H1 (cell line): ENCODE measurements around the gene MLYCD. TPM values are rescaled to one million over a fixed set of nuclear protein-coding genes. Genes with fewer than 3 reads are reported as not detected.

Source experiments
- CTCF ChIA-PET: fragments of 300-600 bp; sonication (Branson Sonifier 250); formaldehyde crosslinking; loops from one replicate; lab custom pipeline; 2021; ENCODE audit not compliant: partially characterized antibody; lab: Charles Lee
- POLR2A ChIA-PET: fragments of 300-600 bp; sonication (Branson Sonifier 250); formaldehyde crosslinking; loops from one replicate; lab custom pipeline; 2021; ENCODE audit warnings: inconsistent platforms; ENCODE audit not compliant: partially characterized antibody; lab: Charles Lee
- DNase-seq, 2 experiments: peaks; one replicate each; pipeline versions ENCODE4 v3.0.0 to v3.0.0-alpha.2; 2010 to 2022; ENCODE audit warnings: low spot score in 2 of 2, low read depth in 1 of 2, mixed read lengths in 1 of 2
- FAIRE-seq: peaks from 2 replicates; lab custom pipeline; 2011; peaks lifted over from hg19 to GRCh38; lab: Jason Lieb, UNC
- H2AFZ ChIP-seq: 2 replicates; pipeline ENCODE4 v1.8.1; 2012; ENCODE audit warnings: low read length, inconsistent platforms
- H2AK5ac ChIP-seq: 2 replicates; pipeline ENCODE4 v1.6.1; 2013; ENCODE audit warnings: low read depth, low read length
- H2BK120ac ChIP-seq: replicated peaks from 2 replicates; pipeline ENCODE3; 2013; ENCODE audit warnings: low read depth, low read length, inconsistent platforms
- H2BK12ac ChIP-seq: 2 replicates; pipeline ENCODE4 v1.6.1; 2013; ENCODE audit warnings: low read depth, low read length
- H2BK15ac ChIP-seq: 2 replicates; pipeline ENCODE4 v1.6.1; 2013; ENCODE audit warnings: low read length
- H2BK20ac ChIP-seq: 2 replicates; pipeline ENCODE4 v1.6.1; 2013; ENCODE audit warnings: low read length
- H2BK5ac ChIP-seq: 2 replicates; pipeline ENCODE4 v1.6.1; 2013; ENCODE audit warnings: low read depth, low read length
- H3K14ac ChIP-seq: 2 replicates; pipeline ENCODE4 v1.6.1; 2013; ENCODE audit warnings: inconsistent platforms; ENCODE audit not compliant: insufficient read length
- H3K18ac ChIP-seq: 2 replicates; pipeline ENCODE4 v1.6.1; 2013; ENCODE audit warnings: low read length; ENCODE audit errors: extremely low read depth
- H3K23ac ChIP-seq: 2 replicates; pipeline ENCODE4 v1.6.1; 2013; ENCODE audit warnings: inconsistent platforms; ENCODE audit not compliant: insufficient read length
- H3K23me2 ChIP-seq: 2 replicates; pipeline ENCODE4 v1.6.1; 2013; ENCODE audit warnings: low read depth, low read length
- H3K27ac ChIP-seq: 2 replicates; pipeline ENCODE4 v1.6.1; 2011; ENCODE audit warnings: low read depth, low read length, inconsistent platforms
- H3K27me3 ChIP-seq, 4 experiments: replicated peaks in 1 of 4; 1 replicate in 1 of 4; 2 replicates in 3 of 4; pipeline versions ENCODE4 v1.6.1 to v1.8.1; 2011 to 2013; ENCODE audit warnings: low read length in 3 of 4, mild to moderate bottlenecking in 3 of 4, inconsistent platforms in 2 of 4, mixed read lengths in 2 of 4, moderate library complexity in 1 of 4; ENCODE audit not compliant: control insufficient read depth in 3 of 4, insufficient read depth in 3 of 4; ENCODE audit errors: extremely low read depth in 1 of 4
- H3K36me3 ChIP-seq, 4 experiments: 2 replicates each; pipeline versions ENCODE4 v1.6.1 to v1.8.1; 2011 to 2013; ENCODE audit warnings: mild to moderate bottlenecking in 4 of 4, low read length in 3 of 4, moderate library complexity in 2 of 4, control low read depth in 1 of 4, inconsistent platforms in 1 of 4; ENCODE audit not compliant: insufficient read depth in 4 of 4, control insufficient read depth in 2 of 4
- H3K4ac ChIP-seq: replicated peaks from 2 replicates; pipeline ENCODE3; 2013; ENCODE audit warnings: low read length, low read depth, mixed read lengths, inconsistent platforms; ENCODE audit not compliant: insufficient read length
- H3K4me1 ChIP-seq, 4 experiments: replicated peaks in 1 of 4; 1 replicate in 1 of 4; 2 replicates in 3 of 4; pipeline versions ENCODE4 v1.6.1 to v1.8.1; 2011 to 2013; ENCODE audit warnings: low read length in 3 of 4, inconsistent platforms in 2 of 4, mixed read lengths in 1 of 4; ENCODE audit not compliant: insufficient read depth in 4 of 4, control insufficient read depth in 3 of 4
- H3K4me2 ChIP-seq, 2 experiments: 2 replicates each; pipeline versions ENCODE4 v1.6.1 to v1.8.1; 2011 to 2013; ENCODE audit warnings: low read depth in 2 of 2, low read length in 2 of 2, control low read depth in 1 of 2, inconsistent platforms in 1 of 2, mild to moderate bottlenecking in 1 of 2; ENCODE audit not compliant: insufficient read depth in 1 of 2
- H3K4me3 ChIP-seq, 4 experiments: fragments of 200-600, 300-600 bp in 1 of 4; sonication (generic), shearing (Covaris generic), sonication (Bioruptor Twin) in 1 of 4; 2 replicates each; pipeline versions ENCODE4 v1.5.1 to v1.8.1; 2011 to 2016; ENCODE audit warnings: low read length in 4 of 4, low read depth in 3 of 4, control low read depth in 2 of 4, inconsistent platforms in 2 of 4, mild to moderate bottlenecking in 2 of 4, mixed read lengths in 1 of 4, moderate library complexity in 1 of 4; ENCODE audit not compliant: insufficient read depth in 2 of 4; ENCODE audit errors: extremely low read depth in 1 of 4
- H3K56ac ChIP-seq: replicated peaks from 2 replicates; pipeline ENCODE3; 2013; ENCODE audit warnings: low read depth, mild to moderate bottlenecking, mixed read lengths, low read length, inconsistent platforms; ENCODE audit not compliant: insufficient read length
- H3K79me1 ChIP-seq: 2 replicates; pipeline ENCODE4 v1.6.1; 2013; ENCODE audit warnings: low read depth, low read length, control low read depth
- H3K79me2 ChIP-seq, 2 experiments: 2 replicates each; pipeline versions ENCODE4 v1.6.1 to v1.8.1; 2012 to 2013; ENCODE audit warnings: low read length in 2 of 2, mild to moderate bottlenecking in 2 of 2, inconsistent platforms in 1 of 2; ENCODE audit not compliant: insufficient read depth in 2 of 2, control insufficient read depth in 1 of 2
- H3K9ac ChIP-seq, 4 experiments: replicated peaks in 1 of 4; 1 replicate in 1 of 4; 2 replicates in 3 of 4; pipeline versions ENCODE4 v1.6.1 to v1.8.1; 2011 to 2013; ENCODE audit warnings: low read depth in 3 of 4, low read length in 3 of 4, control low read depth in 2 of 4, mild to moderate bottlenecking in 2 of 4, moderate library complexity in 2 of 4, inconsistent platforms in 1 of 4; ENCODE audit errors: extremely low read depth in 1 of 4
- H3K9me3 ChIP-seq, 2 experiments: 2 replicates each; pipeline versions ENCODE4 v1.6.1 to v1.8.1; 2012 to 2013; ENCODE audit warnings: mild to moderate bottlenecking in 2 of 2, moderate library complexity in 2 of 2, control low read depth in 1 of 2, inconsistent platforms in 1 of 2, low read depth in 1 of 2, low read length in 1 of 2, mixed read lengths in 1 of 2; ENCODE audit not compliant: insufficient read depth in 2 of 2
- H4K20me1 ChIP-seq, 2 experiments: replicated peaks in 1 of 2; 2 replicates each; pipeline versions ENCODE3 to v1.8.1; 2011 to 2013; ENCODE audit warnings: inconsistent platforms in 2 of 2, low read length in 2 of 2, mild to moderate bottlenecking in 1 of 2; ENCODE audit not compliant: insufficient read depth in 2 of 2, control insufficient read depth in 1 of 2
- H4K5ac ChIP-seq: 2 replicates; pipeline ENCODE4 v1.6.1; 2013; ENCODE audit warnings: low read length, low read depth, mixed read lengths, inconsistent platforms; ENCODE audit not compliant: insufficient read length
- H4K8ac ChIP-seq: 2 replicates; pipeline ENCODE4 v1.8.0; 2013; ENCODE audit warnings: mild to moderate bottlenecking, moderate library complexity, low read length, inconsistent platforms; ENCODE audit not compliant: insufficient read depth; ENCODE audit errors: extremely low read depth
- H4K91ac ChIP-seq: replicated peaks from 2 replicates; pipeline ENCODE3; 2013; ENCODE audit warnings: low read length, mixed read lengths, inconsistent platforms; ENCODE audit not compliant: insufficient read length
- CEBPB ChIP-seq: IDR thresholded peaks from 2 replicates; pipeline ENCODE4 v1.6.1; 2012; ENCODE audit warnings: low read depth, low read length
- CHD2 ChIP-seq: IDR thresholded peaks from 2 replicates; pipeline ENCODE4 v1.6.1; 2012; ENCODE audit warnings: low read length, improper control_type of control experiment
- CTBP2 ChIP-seq: IDR thresholded peaks from 2 replicates; pipeline ENCODE4 v1.7.0; 2011; ENCODE audit warnings: borderline replicate concordance, mild to moderate bottlenecking, moderate library complexity, mixed read lengths, low read length; ENCODE audit not compliant: insufficient read depth, insufficient read length
- EP300 ChIP-seq, 2 experiments: IDR thresholded peaks; 1 replicate in 1 of 2; 2 replicates in 1 of 2; pipeline ENCODE4 v1.6.1; 2011 to 2012; ENCODE audit warnings: low read depth in 2 of 2, low read length in 2 of 2, mild to moderate bottlenecking in 2 of 2, borderline replicate concordance in 1 of 2, inconsistent platforms in 1 of 2, moderate library complexity in 1 of 2
- EZH2 ChIP-seq: fragments of 200-600 bp; sonication (generic); IDR thresholded peaks from 2 replicates; pipeline ENCODE4 v1.7.1; 2012; ENCODE audit warnings: low read depth, mild to moderate bottlenecking, moderate library complexity, low read length, inconsistent platforms; ENCODE audit not compliant: severe bottlenecking
- GABPA ChIP-seq: IDR thresholded peaks from 2 replicates; pipeline ENCODE4 v1.6.1; 2011; ENCODE audit warnings: mild to moderate bottlenecking, low read length, moderate library complexity, borderline replicate concordance; ENCODE audit not compliant: insufficient read depth
- KDM4A ChIP-seq: IDR thresholded peaks from one replicate; pipeline ENCODE4 v1.7.1; 2012; ENCODE audit warnings: low read depth, mild to moderate bottlenecking, moderate library complexity, low read length, inconsistent platforms; ENCODE audit not compliant: severe bottlenecking
- RBBP5 ChIP-seq: IDR thresholded peaks from 2 replicates; pipeline ENCODE4 v1.7.1; 2012; ENCODE audit warnings: low read depth, mild to moderate bottlenecking, inconsistent platforms, low read length, moderate library complexity, borderline replicate concordance
- RNF2 ChIP-seq: fragments of 200-900, 300-1000 bp; sonication (generic); IDR thresholded peaks from 2 replicates; pipeline ENCODE4 v1.7.1; 2016; ENCODE audit warnings: borderline replicate concordance, low read depth, mild to moderate bottlenecking, antibody characterized with exemption, low read length; ENCODE audit not compliant: poor library complexity, severe bottlenecking; ENCODE audit errors: missing control alignments
- WGBS, 2 experiments: shearing (Covaris generic) in 1 of 2; methylation state at CpG; one replicate each; pipeline versions ENCODE4 v1.1.6 to v1.1.7; 2013 to 2015; ENCODE audit warnings: low lambda C conversion rate in 2 of 2, mixed read lengths in 2 of 2, inconsistent platforms in 1 of 2, low coverage in 1 of 2, missing lambda C conversion rate in 1 of 2; ENCODE audit not compliant: insufficient replicate concordance in 2 of 2, insufficient coverage in 1 of 2, insufficient read length in 1 of 2; ENCODE audit errors: extremely low coverage in 1 of 2, missing lambda C conversion rate in 1 of 2; 5-methylcytosine and 5-hydroxymethylcytosine counted together
- polyA plus RNA-seq, 7 experiments: library from polyadenylated mRNA; depleted of rRNA in 3 of 7; stranded (reverse) in 5 of 7; unstranded in 2 of 7; fragments of >200 nt in 5 of 7; fragments of 200-250 nt in 2 of 7; gene quantifications; 1 replicate in 5 of 7; 2 replicates in 1 of 7; 4 replicates in 1 of 7; pipeline versions ENCODE4 v1.2.1 to v1.2.3, GENCODE V29; 2011 to 2013; ENCODE audit warnings: missing spikeins in 2 of 7, mixed read lengths in 2 of 7
- total RNA-seq: library from RNA; stranded (reverse); fragmentation: NEBNext Ultra II Directional; extraction: Animal tissue kit (Norgen Biotek cat#: 25700); gene quantifications from 2 replicates; pipeline ENCODE4 v1.2.1, GENCODE V29; 2021
- TF ChIP-seq, protein P1 (sequence below): IDR thresholded peaks from 2 replicates; pipeline ENCODE4 v1.6.1; 2012; ENCODE audit warnings: low read length, inconsistent platforms

The MLYCD gene
- total and polyA plus RNA-seq, 2 of the 8 experiments (the other 6 are each of a cell fraction or from before 2014, with no cell fraction given), result 3.7 to 7.0 TPM

DNA sequence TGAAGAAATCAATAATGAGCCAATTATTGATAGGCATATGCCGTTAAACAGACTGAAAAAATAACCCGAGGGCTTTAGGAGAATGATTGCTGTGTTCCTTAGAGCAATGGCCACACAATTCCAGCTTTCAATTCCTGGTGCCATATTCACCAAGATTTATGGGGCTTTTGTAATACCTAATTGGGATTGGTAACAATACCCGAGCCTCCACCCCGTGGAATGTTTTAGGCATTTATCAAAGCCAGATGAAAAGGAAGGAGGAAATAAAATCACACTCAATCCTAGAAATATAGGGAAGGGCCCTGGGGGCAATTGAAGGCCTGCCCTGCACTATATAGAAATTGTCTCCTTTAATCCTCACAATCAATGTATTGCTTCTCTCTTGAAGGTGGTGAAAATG, 42.1 kb upstream of the MLYCD start:
- Histone ChIP-seq H3K14ac (no peak overlapping the region), H3K9me3 (no peaks in the 10 kb centered on the region), H4K91ac (no peak overlapping the region), H3K27me3 (no peaks in the 10 kb centered on the region), H3K4me1 (peaks cover 0 to 10% (median 4%) of the 10 kb centered on the region in 4 experiments; a peak in 6 of 7 replicates), H2BK120ac (no peak overlapping the region), H2BK5ac (no peak overlapping the region), H3K23me2 (no peaks in the 10 kb centered on the region), H3K56ac (no peak overlapping the region), H3K9ac (no peak overlapping the region), H3K4me3 (no peak overlapping the region), H2BK15ac (no peak overlapping the region), H2AK5ac (no peak overlapping the region), H3K79me1 (no peaks in the 10 kb centered on the region), H3K79me2 (no peaks in the 10 kb centered on the region), H3K4me2 (no peak overlapping the region), H4K20me1 (no peaks in the 10 kb centered on the region), H3K23ac (no peak overlapping the region), H3K36me3 (no peaks in the 10 kb centered on the region), H2BK12ac (no peak overlapping the region), H2AFZ (no peak overlapping the region), H4K8ac (no peak overlapping the region), H3K18ac (no peak overlapping the region), H3K27ac (no peak overlapping the region), H3K4ac (no peak overlapping the region), H4K5ac (no peak overlapping the region), H2BK20ac (no peak overlapping the region)
- WGBS, 2 experiments, result 92% methylated on average over 4 of the region's 4 CpGs; no CpG with 5 or more reads in 1 of the 2 experiments
- ChIA-PET CTCF (interaction anchor here (0.6 to 1.4 kb wide), 4 partner anchors 9 to 155 kb away, joined by 3 to 4 read pairs (median 3); no protein-coding TSS in a partner anchor), POLR2A (interaction anchor here (1.1 to 1.9 kb wide), 4 partner anchors 9 to 17 kb away, joined by 3 to 5 read pairs (median 4); no protein-coding TSS in a partner anchor)
- TF ChIP-seq RBBP5 (no peak), GABPA (no peak), EZH2 (no peak), RNF2 (no peak), CHD2 (no peak), KDM4A (no peak), CTBP2 (no peak), CEBPB (no peak), EP300 (IDR thresholded peaks at IDR 0.05; ENCODE audit: borderline replicate concordance in 1 of 2, low read depth in 2 of 2, low read length in 2 of 2) (no peak)
- TF ChIP-seq, protein P1, sequence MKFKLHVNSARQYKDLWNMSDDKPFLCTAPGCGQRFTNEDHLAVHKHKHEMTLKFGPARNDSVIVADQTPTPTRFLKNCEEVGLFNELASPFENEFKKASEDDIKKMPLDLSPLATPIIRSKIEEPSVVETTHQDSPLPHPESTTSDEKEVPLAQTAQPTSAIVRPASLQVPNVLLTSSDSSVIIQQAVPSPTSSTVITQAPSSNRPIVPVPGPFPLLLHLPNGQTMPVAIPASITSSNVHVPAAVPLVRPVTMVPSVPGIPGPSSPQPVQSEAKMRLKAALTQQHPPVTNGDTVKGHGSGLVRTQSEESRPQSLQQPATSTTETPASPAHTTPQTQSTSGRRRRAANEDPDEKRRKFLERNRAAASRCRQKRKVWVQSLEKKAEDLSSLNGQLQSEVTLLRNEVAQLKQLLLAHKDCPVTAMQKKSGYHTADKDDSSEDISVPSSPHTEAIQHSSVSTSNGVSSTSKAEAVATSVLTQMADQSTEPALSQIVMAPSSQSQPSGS, result no peak
- DNase-seq (no peak), FAIRE-seq (no peak)
